Measurements from ENCODE around the gene ITGAL.

ITGAL gene

GRCh38 chr16:30557957-30558788, 85.6 kb downstream of the ITGAL start, which contains the start of gene ZNF764:
TSS of gene ZNF764 (minus strand) at chr16:30558374. CDS start at chr16:30558182, 192 bp downstream.
- Histone ChIP-seq H3K9ac (ENCODE audit: low read length) (peak within 1 kb of the TSS; percentile 90), H3K4me3 (ENCODE audit: low read length) (peak within 1 kb of the TSS; percentile 80), H3F3A (ENCODE audit: insufficient read depth, low read length) (peaks cover 10% of the 10 kb centered on the region), H4K20me1 (ENCODE audit: insufficient read depth, low read length) (no peaks in the 10 kb centered on the region), H3K27me3 (replicated peaks; ENCODE audit: insufficient read depth, low read length) (no peaks in the 10 kb centered on the region), H3K4me1 (ENCODE audit: low read length) (no peaks in the 10 kb centered on the region), H3K27ac (ENCODE audit: low read length) (peak within 1 kb of the TSS; percentile 83), H3K36me3 (replicated peaks; ENCODE audit: insufficient read depth, low read length) (no peaks in the 10 kb centered on the region), H3K9me3 (replicated peaks; ENCODE audit: insufficient read depth, low read length) (no peaks in the 10 kb centered on the region), H3K79me2 (ENCODE audit: low read length) (peaks cover 30% of the 10 kb centered on the region), H2AFZ (ENCODE audit: low read length) (peak within 1 kb of the TSS; percentile 94), H3K9me2 (replicated peaks; ENCODE audit: insufficient read depth, low read length) (no peaks in the 10 kb centered on the region), H3K4me2 (ENCODE audit: low read depth, low read length) (peak within 1 kb of the TSS; percentile 76)
- DNase-seq: peak; percentile 97
- TF ChIP-seq EZH2 (optimal IDR thresholded peaks at IDR 0.05; ENCODE audit: low read depth, low read length) (no peak), EZH2phosphoT487 (IDR thresholded peaks at IDR 0.05; ENCODE audit: low read length) (no peak), CTCF (IDR thresholded peaks at IDR 0.05; ENCODE audit: low read length) (no peak; the same call in 1 of the 2 replicates)

- peak overlapping the region; percentile 27 for H3K4me2 ChIP-seq (ENCODE audit: low read depth, low read length)
- H3K27me3 ChIP-seq (replicated peaks; ENCODE audit: insufficient read depth, low read length): no peaks in the 10 kb centered on the region
- no peaks in the 10 kb centered on the region for H4K20me1 ChIP-seq (ENCODE audit: insufficient read depth, low read length)
- peak overlapping the region; percentile 90; the same call in 1 of the 2 replicates for H3K9ac ChIP-seq (ENCODE audit: low read length)
- peaks cover 10% of the 10 kb centered on the region for H3F3A ChIP-seq (ENCODE audit: insufficient read depth, low read length)
- no peak for TF ChIP-seq EZH2 (optimal IDR thresholded peaks at IDR 0.05; ENCODE audit: low read depth, low read length)
- no peak for TF ChIP-seq CTCF (IDR thresholded peaks at IDR 0.05; ENCODE audit: low read length)
- TF ChIP-seq EZH2phosphoT487 (IDR thresholded peaks at IDR 0.05; ENCODE audit: low read length): no peak
- no peaks in the 10 kb centered on the region for H3K4me1 ChIP-seq (ENCODE audit: low read length)
- no peaks in the 10 kb centered on the region for H3K9me2 ChIP-seq (replicated peaks; ENCODE audit: insufficient read depth, low read length)
- DNase-seq: no peak
- peak overlapping the region; percentile 57 for H2AFZ ChIP-seq (ENCODE audit: low read length)
- peak overlapping the region; percentile 80 for H3K4me3 ChIP-seq (ENCODE audit: low read length)
- no peaks in the 10 kb centered on the region for H3K36me3 ChIP-seq (replicated peaks; ENCODE audit: insufficient read depth, low read length)
- H3K9me3 ChIP-seq (replicated peaks; ENCODE audit: insufficient read depth, low read length): no peaks in the 10 kb centered on the region
- peaks cover 30% of the 10 kb centered on the region for H3K79me2 ChIP-seq (ENCODE audit: low read length)
- peak overlapping the region; percentile 83; the same call in 1 of the 2 replicates for H3K27ac ChIP-seq (ENCODE audit: low read length)
Observed at GRCh38 chr16:30558789-30559377, 86.3 kb downstream of the ITGAL start.

- no peaks in the 10 kb centered on the region for H3K4me1 ChIP-seq (ENCODE audit: low read length)
- no peak overlapping the region for H2AFZ ChIP-seq (ENCODE audit: low read length)
- H3K9ac ChIP-seq (ENCODE audit: low read length): no peak overlapping the region
Observed at GRCh38 chr16:30559690-30560089, 87.1 kb downstream of the ITGAL start.

More at GRCh38 chr16:30559690-30560089, 87.1 kb downstream of the ITGAL start:
- H3K9me2 ChIP-seq (replicated peaks; ENCODE audit: insufficient read depth, low read length): no peaks in the 10 kb centered on the region
- no peaks in the 10 kb centered on the region for H3K9me3 ChIP-seq (replicated peaks; ENCODE audit: insufficient read depth, low read length)
- TF ChIP-seq EZH2 (optimal IDR thresholded peaks at IDR 0.05; ENCODE audit: low read depth, low read length) (no peak), CTCF (IDR thresholded peaks at IDR 0.05; ENCODE audit: low read length) (no peak), EZH2phosphoT487 (IDR thresholded peaks at IDR 0.05; ENCODE audit: low read length) (no peak)
- peaks cover 10% of the 10 kb centered on the region for H3F3A ChIP-seq (ENCODE audit: insufficient read depth, low read length)
- no peak overlapping the region for H3K27ac ChIP-seq (ENCODE audit: low read length)
- H4K20me1 ChIP-seq (ENCODE audit: insufficient read depth, low read length): no peaks in the 10 kb centered on the region
- no peaks in the 10 kb centered on the region for H3K27me3 ChIP-seq (replicated peaks; ENCODE audit: insufficient read depth, low read length)
- no peak for DNase-seq
- no peak overlapping the region for H3K4me2 ChIP-seq (ENCODE audit: low read depth, low read length)
- H3K79me2 ChIP-seq (ENCODE audit: low read length): peaks cover 30% of the 10 kb centered on the region
- H3K4me3 ChIP-seq (ENCODE audit: low read length): no peak overlapping the region
- no peaks in the 10 kb centered on the region for H3K36me3 ChIP-seq (replicated peaks; ENCODE audit: insufficient read depth, low read length)

Data from MM.1S (cell line).